A673 (cell line): ENCODE data around the gene MLLT11. TPM values are rescaled to one million over a fixed set of nuclear protein-coding genes. Genes with fewer than 3 reads are reported as not detected.
"Not testable (repeated sequence)": the region's sequence is repeated elsewhere in the genome, so short reads cannot be mapped to it uniquely, and the experiment has no call there.

Experiments used
- BruUV-seq: library from RNA; stranded (reverse); fragments of 400-500 nt; replicated peaks from 2 replicates; lab custom pipeline; 2021; lab: Mats Ljungman, UMichigan
- CTCF ChIA-PET: fragments of 300-600 bp; sonication (Branson Sonifier 250); formaldehyde crosslinking; loops from one replicate; lab custom pipeline; 2022; ENCODE audit warnings: antibody characterized with exemption; lab: Charles Lee
- POLR2A ChIA-PET: fragments of 300-600 bp; sonication (Branson Sonifier 250); formaldehyde crosslinking; loops from one replicate; lab custom pipeline; 2022; ENCODE audit warnings: antibody characterized with exemption; ENCODE audit not compliant: low non-redundant PET; lab: Charles Lee
- DNase-seq: peaks from one replicate; pipeline ENCODE4 v3.0.0-alpha.2; 2015; ENCODE audit warnings: low spot score
- H3K27ac ChIP-seq: fragments of 200-600 bp; sonication (generic); 2 replicates; pipeline ENCODE4 v1.5.1; 2016; ENCODE audit warnings: mixed run types, low read depth, mild to moderate bottlenecking, mixed read lengths, antibody characterized with exemption, low read length; ENCODE audit not compliant: poor library complexity, severe bottlenecking
- H3K27me3 ChIP-seq: fragments of 200-600 bp; sonication (generic); replicated peaks from 2 replicates; pipeline ENCODE4 v1.6.1; 2017; ENCODE audit warnings: mixed run types, low read depth, mild to moderate bottlenecking, mixed read lengths, antibody characterized with exemption, low read length; ENCODE audit not compliant: insufficient read depth, poor library complexity
- H3K36me3 ChIP-seq: fragments of 200-600 bp; sonication (generic); 2 replicates; pipeline ENCODE4 v1.6.1; 2016; ENCODE audit warnings: mixed run types, mild to moderate bottlenecking, mixed read lengths, antibody characterized with exemption, low read length; ENCODE audit not compliant: insufficient read depth, poor library complexity, severe bottlenecking
- H3K4me1 ChIP-seq: fragments of 200-600 bp; sonication (generic); 2 replicates; pipeline ENCODE4 v1.6.1; 2017; ENCODE audit warnings: mixed run types, mild to moderate bottlenecking, mixed read lengths, antibody characterized with exemption, low read length; ENCODE audit not compliant: insufficient read depth, poor library complexity, severe bottlenecking
- H3K4me3 ChIP-seq: fragments of 200-600 bp; sonication (generic); 2 replicates; pipeline ENCODE4 v1.5.1; 2016; ENCODE audit warnings: low read depth, mixed run types, mild to moderate bottlenecking, mixed read lengths, low read length; ENCODE audit not compliant: poor library complexity, severe bottlenecking
- H3K9me3 ChIP-seq: fragments of 200-600 bp; sonication (generic); 2 replicates; pipeline ENCODE4 v1.6.1; 2016; ENCODE audit warnings: mixed run types, low read depth, mild to moderate bottlenecking, mixed read lengths, antibody characterized with exemption, low read length; ENCODE audit not compliant: poor library complexity, severe bottlenecking
- CTCF ChIP-seq: fragments of 300-800, 200-600 bp; sonication (generic); conservative IDR thresholded peaks from 2 replicates; pipeline ENCODE4 v1.5.1; 2017; ENCODE audit warnings: low read depth, mild to moderate bottlenecking, antibody characterized with exemption, low read length, moderate library complexity, mixed read lengths
- EZH2 ChIP-seq: fragments of 200-600 bp; sonication (generic); IDR thresholded peaks from 2 replicates; pipeline ENCODE4 v1.6.1; 2017; ENCODE audit warnings: borderline replicate concordance, low read depth, mild to moderate bottlenecking, mixed read lengths, antibody characterized with exemption, low read length; ENCODE audit not compliant: poor library complexity, severe bottlenecking
- intact Hi-C: fragments of 100-400 bp; cut with micrococcal nuclease; formaldehyde crosslinking; loops from one replicate; pipeline ENCODE4 v1.10.0; 2022; ENCODE audit not compliant: unreplicated experiment
- total RNA-seq: library from RNA; stranded (reverse); gene quantifications from 2 replicates; pipeline ENCODE4 v1.2.3, GENCODE V29; 2021

MLLT11 gene
- total RNA-seq, 1 experiment from 2014 or later = 108 TPM

DNA sequence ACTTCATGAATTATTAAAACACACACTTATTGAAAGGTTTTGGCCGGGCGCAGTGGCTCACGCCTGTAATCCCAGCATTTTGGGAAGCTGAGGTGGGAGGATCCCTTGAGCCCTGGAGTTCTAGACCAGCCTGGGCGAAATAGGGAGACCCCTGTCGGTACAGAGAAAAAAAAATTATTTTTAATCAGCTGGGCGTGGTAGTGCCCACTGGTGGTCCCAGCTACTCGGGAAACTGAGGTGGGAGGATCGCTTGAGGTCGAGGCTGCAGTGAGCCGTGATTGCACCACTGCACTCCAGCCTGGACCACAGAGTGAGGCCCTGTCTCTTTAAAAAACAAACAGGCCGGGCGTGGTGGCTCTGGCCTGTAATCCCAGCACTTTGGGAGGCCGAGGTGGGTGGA lies 12.0 kb downstream of the MLLT11 start:
- H3K4me3 ChIP-seq = no peak overlapping the region
- H3K4me1 ChIP-seq = peaks cover 8% of the 10 kb centered on the region
- DNase-seq = peak; percentile 25
- no peak overlapping the region for H3K27ac ChIP-seq
- BruUV-seq = no TSS peak
- POLR2A ChIA-PET = no interaction called here
- no peak for TF ChIP-seq EZH2
- TF ChIP-seq CTCF = 0 out of 2 replicates have a peak, but pooled peaks have one; percentile 20
- H3K9me3 ChIP-seq = no peaks in the 10 kb centered on the region
- intact Hi-C loops = no loop called here
- peaks cover 24% of the 10 kb centered on the region for H3K36me3 ChIP-seq
- H3K27me3 ChIP-seq = no peaks in the 10 kb centered on the region
- CTCF ChIA-PET = interaction anchor here (1.2 kb wide), 1 partner anchor 27 kb away, joined by 3 read pairs; no protein-coding TSS in a partner anchor

GRCh38 chr1:151085953-151086559 lies 25.9 kb downstream of the MLLT11 start:
- H3K36me3 ChIP-seq = no peaks in the 10 kb centered on the region
- no peak for DNase-seq
- TF ChIP-seq CTCF (no peak), EZH2 (no peak)
- intact Hi-C loops = no loop called here
- H3K27me3 ChIP-seq = no peaks in the 10 kb centered on the region
- no peaks in the 10 kb centered on the region for H3K4me1 ChIP-seq
- ChIA-PET POLR2A (interaction anchor here (0.6 kb wide), 1 partner anchor 45 kb away, joined by 3 read pairs; no protein-coding TSS in a partner anchor), CTCF (interaction anchor here (1.3 kb wide), 1 partner anchor 14 kb away, joined by 3 read pairs; no protein-coding TSS in a partner anchor)
- BruUV-seq = no TSS peak
- H3K4me3 ChIP-seq = no peak overlapping the region
- H3K9me3 ChIP-seq = no peaks in the 10 kb centered on the region
- H3K27ac ChIP-seq = peak overlapping the region; percentile 42

DNA sequence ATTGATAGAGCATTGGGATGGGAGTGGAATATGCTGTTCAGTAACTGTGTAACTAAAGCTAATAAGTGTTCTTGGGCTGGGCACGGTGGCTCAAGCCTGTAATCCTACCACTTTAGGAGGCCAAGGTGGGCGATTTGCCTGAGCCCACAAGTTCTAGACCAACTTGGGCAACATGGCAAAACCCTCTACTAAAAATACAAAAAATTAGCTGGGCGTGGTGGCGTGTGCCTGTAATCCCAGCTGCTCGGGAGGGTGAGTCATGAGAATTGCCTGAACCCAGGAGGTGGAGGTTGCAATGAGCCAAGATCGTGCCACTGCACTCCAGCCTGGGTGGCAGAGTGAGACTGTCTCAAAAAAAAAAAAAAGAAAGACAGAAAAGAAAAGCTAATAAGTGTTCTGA lies 37.2 kb downstream of the MLLT11 start:
- intact Hi-C loops = loop anchor here (5.0 to 10.0 kb wide), 3 partner anchors 35 to 245 kb away; partner anchors contain the start of gene PSMD4
- POLR2A ChIA-PET = not testable (repeated sequence)

More for the DNA sequence above, 37.2 kb downstream of the MLLT11 start:
- H3K9me3 ChIP-seq, H3K36me3 ChIP-seq, H3K4me1 ChIP-seq, BruUV-seq, H3K4me3 ChIP-seq, H3K27ac ChIP-seq, H3K27me3 ChIP-seq, DNase-seq, CTCF ChIA-PET: not testable (repeated sequence)
